MM.1S (cell line): ENCODE data around the gene MMP24.

Experiments used
- CTCF ChIP-seq: fragments of 300-600 bp; sonication (generic); IDR thresholded peaks from 2 replicates; pipeline ENCODE4 v1.5.1; 2016; ENCODE audit warnings: antibody characterized with exemption, low read length, mixed read lengths
- EZH2 ChIP-seq: fragments of 300-600 bp; sonication (generic); optimal IDR thresholded peaks from 2 replicates; pipeline ENCODE3; 2017; ENCODE audit warnings: low read depth, mild to moderate bottlenecking, antibody characterized with exemption, low read length, mixed read lengths

GRCh38 chr20:35207950-35208611 is 18.4 kb upstream of the MMP24 start:
- TF ChIP-seq CTCF (peak; percentile 78), EZH2 (no peak)
